OCI-LY7 (cell line): ENCODE data around the gene FAM186B. TPM values are rescaled to one million over a fixed set of nuclear protein-coding genes. Genes with fewer than 3 reads are reported as not detected.

ENCODE experiments used
- BruUV-seq: library from RNA; stranded (reverse); fragments of 400-500 nt; replicated peaks from 2 replicates; lab custom pipeline; 2021; lab: Mats Ljungman, UMichigan
- CTCF ChIA-PET: fragments of 300-600 bp; sonication (Branson Sonifier 250); formaldehyde crosslinking; loops from one replicate; lab custom pipeline; 2022; ENCODE audit warnings: antibody characterized with exemption; ENCODE audit not compliant: unreplicated experiment; lab: Charles Lee
- POLR2A ChIA-PET: fragments of 300-600 bp; sonication (Branson Sonifier 250); formaldehyde crosslinking; loops from one replicate; lab custom pipeline; 2022; ENCODE audit warnings: antibody characterized with exemption; lab: Charles Lee
- DNase-seq: peaks from one replicate; pipeline ENCODE4 v3.0.0-alpha.2; 2015; ENCODE audit warnings: low spot score
- H2AFZ ChIP-seq: fragments of 200-600 bp; sonication (generic), shearing (Covaris generic); 2 replicates; pipeline ENCODE4 v1.6.1; 2014; ENCODE audit warnings: mild to moderate bottlenecking, antibody characterized with exemption, low read length, moderate library complexity
- H3K27ac ChIP-seq: fragments of 200-600 bp; sonication (generic); 2 replicates; pipeline ENCODE4 v1.5.1; 2014; ENCODE audit warnings: mixed run types, low read depth, mild to moderate bottlenecking, moderate library complexity, low read length, inconsistent platforms; ENCODE audit not compliant: poor library complexity, severe bottlenecking
- H3K36me3 ChIP-seq: fragments of 200-600 bp; sonication (generic); 2 replicates; pipeline ENCODE4 v1.6.1; 2014; ENCODE audit warnings: mild to moderate bottlenecking, antibody characterized with exemption, low read length, moderate library complexity, mixed read lengths; ENCODE audit not compliant: insufficient read depth
- H3K4me1 ChIP-seq: fragments of 200-600 bp; sonication (generic); 2 replicates; pipeline ENCODE4 v1.5.1; 2014; ENCODE audit warnings: mild to moderate bottlenecking, low read length; ENCODE audit not compliant: insufficient read depth, poor library complexity, severe bottlenecking
- H3K4me2 ChIP-seq: fragments of 200-600 bp; sonication (generic); 2 replicates; pipeline ENCODE4 v1.6.1; 2014; ENCODE audit warnings: mild to moderate bottlenecking, low read length
- H3K4me3 ChIP-seq: fragments of 200-600 bp; sonication (generic); 2 replicates; pipeline ENCODE4 v1.5.1; 2014; ENCODE audit warnings: mild to moderate bottlenecking, low read depth, low read length; ENCODE audit not compliant: poor library complexity, severe bottlenecking
- H3K79me2 ChIP-seq: fragments of 200-600 bp; sonication (generic); 2 replicates; pipeline ENCODE4 v1.6.1; 2016; ENCODE audit warnings: low read depth, mild to moderate bottlenecking, low read length, moderate library complexity, mixed read lengths; ENCODE audit not compliant: insufficient read depth
- H3K9me2 ChIP-seq: fragments of 200-600 bp; sonication (generic); 2 replicates; pipeline ENCODE4 v1.6.1; 2016; ENCODE audit warnings: mild to moderate bottlenecking, low read length, mixed read lengths; ENCODE audit not compliant: insufficient read depth
- H3K9me3 ChIP-seq: fragments of 200-600 bp; sonication (generic); 2 replicates; pipeline ENCODE4 v1.6.1; 2014; ENCODE audit warnings: mild to moderate bottlenecking, mixed run types, low read length, mixed read lengths
- H4K20me1 ChIP-seq: fragments of 200-600 bp; sonication (generic); 2 replicates; pipeline ENCODE4 v1.6.1; 2014; ENCODE audit warnings: mild to moderate bottlenecking, antibody characterized with exemption, low read length, moderate library complexity, mixed read lengths; ENCODE audit not compliant: insufficient read depth
- CTCF ChIP-seq: fragments of 200-600 bp; sonication (generic); conservative IDR thresholded peaks from 2 replicates; pipeline ENCODE4 v1.5.1; 2014; ENCODE audit warnings: mild to moderate bottlenecking, antibody characterized with exemption, low read length, moderate library complexity, mixed read lengths
- EZH2phosphoT487 ChIP-seq: fragments of 200-600 bp; sonication (generic); IDR thresholded peaks from 2 replicates; pipeline ENCODE4 v1.6.1; 2018; ENCODE audit warnings: low read depth, borderline replicate concordance, mild to moderate bottlenecking, mixed run types, antibody characterized with exemption, low read length, moderate library complexity, mixed read lengths
- intact Hi-C: fragments of 100-400 bp; cut with micrococcal nuclease; formaldehyde crosslinking; loops from one replicate; pipeline ENCODE4 v1.10.0; 2022; ENCODE audit not compliant: unreplicated experiment
- total RNA-seq, 2 experiments: library from RNA; depleted of rRNA in 1 of 2; stranded (reverse); fragments of >200 nt in 1 of 2; shearing (Covaris generic) in 1 of 2; gene quantifications; 2 replicates each; pipeline ENCODE4 v1.2.3, GENCODE V29; 2014 to 2022

Gene FAM186B
- total RNA-seq, 2 experiments from 2014 or later = 0.60 to 2.8 TPM

- Histone ChIP-seq H3K9me2 (no peaks in the 10 kb centered on the region), H3K4me1 (peaks cover 19% of the 10 kb centered on the region), H2AFZ (peak overlapping the region; percentile 77), H3K4me2 (peak overlapping the region; percentile 46), H4K20me1 (no peaks in the 10 kb centered on the region), H3K27ac (no peak overlapping the region), H3K4me3 (no peak overlapping the region), H3K36me3 (peaks cover 17% of the 10 kb centered on the region; the same call in 1 of the 2 replicates), H3K9me3 (no peaks in the 10 kb centered on the region), H3K79me2 (no peaks in the 10 kb centered on the region)
- TF ChIP-seq EZH2phosphoT487 (no peak), CTCF (no peak)
- DNase-seq = no peak
- POLR2A ChIA-PET = interaction anchor here (0.7 to 1.5 kb wide), 6 partner anchors 10 to 230 kb away, joined by 3 to 5 read pairs (median 3); partner anchors contain the start of gene TROAP
- intact Hi-C loops = loop anchor here (1.0 to 5.0 kb wide), 3 partner anchors 27 to 195 kb away; partner anchors contain the start of gene PRPF40B
- CTCF ChIA-PET = interaction anchor here (0.7 to 1.5 kb wide), 4 partner anchors 24 to 196 kb away, joined by 3 to 6 read pairs (median 4); no protein-coding TSS in a partner anchor
- no TSS peak for BruUV-seq
These were observed 52.5 kb downstream of the FAM186B start for GRCh38 chr12:49552899-49553298.

- no peaks in the 10 kb centered on the region for H4K20me1 ChIP-seq
- BruUV-seq = no TSS peak
- intact Hi-C loops = loop anchor here (5.0 kb wide), 1 partner anchor 70 kb away; the partner anchor contains the start of gene PRPF40B
- peak; percentile 65 for DNase-seq
- no peaks in the 10 kb centered on the region for H3K9me2 ChIP-seq
- CTCF ChIA-PET = interaction anchor here (0.6 to 0.9 kb wide), 2 partner anchors 39 to 194 kb away, joined by 3 to 6 read pairs; no protein-coding TSS in a partner anchor
- peak overlapping the region; percentile 77 for H2AFZ ChIP-seq
- H3K9me3 ChIP-seq = no peaks in the 10 kb centered on the region
- H3K4me1 ChIP-seq = peaks cover 19% of the 10 kb centered on the region
- no peak overlapping the region for H3K4me3 ChIP-seq
- TF ChIP-seq EZH2phosphoT487 = no peak
- no peak for TF ChIP-seq CTCF
- H3K79me2 ChIP-seq = no peaks in the 10 kb centered on the region
- H3K27ac ChIP-seq = no peak overlapping the region
- H3K36me3 ChIP-seq = peaks cover 14% of the 10 kb centered on the region; the same call in 1 of the 2 replicates
- POLR2A ChIA-PET = interaction anchor here (0.7 to 1.4 kb wide), 3 partner anchors 10 to 39 kb away, joined by 3 to 5 read pairs (median 4); no protein-coding TSS in a partner anchor
- H3K4me2 ChIP-seq = peak overlapping the region; percentile 46
These were observed 53.0 kb downstream of the FAM186B start for GRCh38 chr12:49552425-49552824.

GRCh38 chr12:49552014-49552413 is 53.4 kb downstream of the FAM186B start:
- Histone ChIP-seq H3K9me2 (no peaks in the 10 kb centered on the region), H3K36me3 (peaks cover 9% of the 10 kb centered on the region; the same call in 1 of the 2 replicates), H4K20me1 (no peaks in the 10 kb centered on the region), H3K79me2 (no peaks in the 10 kb centered on the region), H3K9me3 (no peaks in the 10 kb centered on the region), H3K4me2 (peak overlapping the region; percentile 46), H3K4me3 (no peak overlapping the region), H3K4me1 (peaks cover 19% of the 10 kb centered on the region), H2AFZ (peak overlapping the region; percentile 77), H3K27ac (no peak overlapping the region)
- no peak for TF ChIP-seq CTCF
- TF ChIP-seq EZH2phosphoT487 = no peak
- CTCF ChIA-PET = interaction anchor here (0.6 kb wide), 1 partner anchor 194 kb away, joined by 3 read pairs; no protein-coding TSS in a partner anchor
- POLR2A ChIA-PET = interaction anchor here (1.1 to 1.4 kb wide), 2 partner anchors 10 kb away, joined by 4 to 5 read pairs; no protein-coding TSS in a partner anchor
- intact Hi-C loops = loop anchor here (5.0 kb wide), 1 partner anchor 70 kb away; the partner anchor contains the start of gene PRPF40B
- no TSS peak for BruUV-seq
- no peak for DNase-seq
